ENCODE data around the gene WDR59. TPM values are rescaled to one million over a fixed set of nuclear protein-coding genes. Genes with fewer than 3 reads are reported as not detected.

Gene WDR59
- total RNA-seq, 4 donors from 2014 or later: 29.1 to 112 (median 42.6) TPM

DNA sequence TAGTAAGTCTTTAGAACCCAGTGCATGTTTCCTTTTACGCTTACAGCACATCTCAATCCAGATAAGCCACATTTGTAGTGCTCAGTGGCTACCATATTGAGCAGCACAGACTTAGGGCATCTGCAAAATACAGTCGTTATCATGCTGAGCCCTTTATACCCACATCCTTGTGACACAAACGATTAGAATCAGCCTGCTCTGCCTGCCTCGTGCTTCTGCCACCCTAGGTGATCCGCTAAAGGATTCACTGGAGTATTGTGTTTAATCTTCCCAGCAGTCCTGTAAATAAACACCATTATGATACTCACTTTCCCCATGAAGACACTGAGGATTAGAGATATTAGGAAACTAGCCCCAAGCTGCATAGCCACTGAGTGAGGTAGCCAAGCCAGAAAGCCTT is 159.0 kb downstream of the WDR59 start:
- TF ChIP-seq EP300 (IDR thresholded peaks at IDR 0.05; ENCODE audit: low read depth) (no peak), POLR2AphosphoS5 (IDR thresholded peaks at IDR 0.05) (no peak)
- intact Hi-C loops (cut with DNase I; ENCODE audit: low total_unique reads) (no loop called here), in situ Hi-C loops (cut with MboI; ENCODE audit: low pct_ligation_motif_present in 1 of 4, low pct_unique_long_range_greater_than_20kb in 1 of 4, low sequenced_read_pairs in 3 of 4) (no loop called here)
- Histone ChIP-seq H3K9me3 (peaks cover 0 to 4% of the 10 kb centered on the region in 2 donors), H3K4me1 (no peaks in the 10 kb centered on the region), H3K36me3 (no peaks in the 10 kb centered on the region), H3K27ac (no peak overlapping the region), H3K27me3 (no peaks in the 10 kb centered on the region), H3K4me3 (no peak overlapping the region)
- WGBS, 2 donors (ENCODE audit: low coverage in 1 of 2): 54 to 70% methylated on average over 3 to 5 of the region's 5 CpGs
- no peak for DNase-seq

DNA sequence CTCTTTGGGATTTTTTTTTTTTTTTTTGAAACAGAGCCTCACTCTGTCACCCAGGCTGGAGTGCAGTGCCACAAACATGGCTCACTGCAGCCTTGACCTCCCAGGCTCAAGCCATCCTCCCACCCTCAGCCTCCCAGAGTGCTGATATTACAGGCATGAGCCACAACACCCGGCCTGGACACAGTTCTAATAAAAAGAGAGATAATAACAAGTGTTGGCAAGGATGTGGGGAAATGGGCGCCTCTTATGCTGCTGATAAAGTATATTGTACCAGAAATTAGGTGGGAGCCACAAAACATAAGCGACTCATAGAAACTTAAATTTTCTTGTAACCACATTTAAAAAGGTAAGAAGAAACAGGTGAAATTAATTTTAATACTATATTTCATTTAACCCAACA is 159.9 kb downstream of the WDR59 start:
- no peak overlapping the region for H3K4me3 ChIP-seq
- intact Hi-C loops (cut with DNase I; ENCODE audit: low total_unique reads) (no loop called here), in situ Hi-C loops (cut with MboI; ENCODE audit: low pct_ligation_motif_present in 1 of 4, low pct_unique_long_range_greater_than_20kb in 1 of 4, low sequenced_read_pairs in 3 of 4) (no loop called here)
- no peak overlapping the region for H3K27ac ChIP-seq
- no peak for TF ChIP-seq POLR2A (IDR thresholded peaks at IDR 0.05)
- TF ChIP-seq, protein P1, sequence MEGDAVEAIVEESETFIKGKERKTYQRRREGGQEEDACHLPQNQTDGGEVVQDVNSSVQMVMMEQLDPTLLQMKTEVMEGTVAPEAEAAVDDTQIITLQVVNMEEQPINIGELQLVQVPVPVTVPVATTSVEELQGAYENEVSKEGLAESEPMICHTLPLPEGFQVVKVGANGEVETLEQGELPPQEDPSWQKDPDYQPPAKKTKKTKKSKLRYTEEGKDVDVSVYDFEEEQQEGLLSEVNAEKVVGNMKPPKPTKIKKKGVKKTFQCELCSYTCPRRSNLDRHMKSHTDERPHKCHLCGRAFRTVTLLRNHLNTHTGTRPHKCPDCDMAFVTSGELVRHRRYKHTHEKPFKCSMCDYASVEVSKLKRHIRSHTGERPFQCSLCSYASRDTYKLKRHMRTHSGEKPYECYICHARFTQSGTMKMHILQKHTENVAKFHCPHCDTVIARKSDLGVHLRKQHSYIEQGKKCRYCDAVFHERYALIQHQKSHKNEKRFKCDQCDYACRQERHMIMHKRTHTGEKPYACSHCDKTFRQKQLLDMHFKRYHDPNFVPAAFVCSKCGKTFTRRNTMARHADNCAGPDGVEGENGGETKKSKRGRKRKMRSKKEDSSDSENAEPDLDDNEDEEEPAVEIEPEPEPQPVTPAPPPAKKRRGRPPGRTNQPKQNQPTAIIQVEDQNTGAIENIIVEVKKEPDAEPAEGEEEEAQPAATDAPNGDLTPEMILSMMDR (IDR thresholded peaks at IDR 0.05): no peak
- no peak for TF ChIP-seq EP300 (IDR thresholded peaks at IDR 0.05; ENCODE audit: low read depth)
- TF ChIP-seq POLR2AphosphoS5 (IDR thresholded peaks at IDR 0.05): no peak
- no peak for DNase-seq
- no peaks in the 10 kb centered on the region for H3K4me1 ChIP-seq
- peaks cover 0 to 4% of the 10 kb centered on the region in 2 donors for H3K9me3 ChIP-seq
- H3K27me3 ChIP-seq: peaks cover 4% of the 10 kb centered on the region
- H3K36me3 ChIP-seq: no peaks in the 10 kb centered on the region
- 89 to 92% methylated on average over 3 of the region's 3 CpGs for WGBS, 2 donors (ENCODE audit: low coverage in 1 of 2)

Other genes starting within 250 kb of the WDR59 start
- gene FA2H, start 210.3 kb downstream of the WDR59 start, total RNA-seq: 10 to 100 TPM; 20.1 to 80.8 (median 36.8) TPM
- gene ZNRF1, start 13.9 kb upstream of the WDR59 start, total RNA-seq: 10 to 100 TPM; 28.5 to 58.4 (median 40.4) TPM
- 100 to 1,000 TPM in 2 of 4 donors, 10 to 100 TPM in 2; 38.4 to 198 (median 104) TPM for gene LDHD, start 131.7 kb upstream of the WDR59 start, total RNA-seq
- gene ZFP1, start 163.4 kb upstream of the WDR59 start, total RNA-seq: 10 to 100 TPM in 1 of 4 donors, 1 to 10 TPM in 3; 1.1 to 56.7 (median 6.3) TPM
- gene CTRB2, start 222.0 kb upstream of the WDR59 start, total RNA-seq: not detected
- gene CTRB1, start 233.9 kb upstream of the WDR59 start, total RNA-seq: not detected

Data from transverse colon (tissue), 4 donors.